ENCODE measurements around the gene AGBL3. TPM values are rescaled to one million over a fixed set of nuclear protein-coding genes. Genes with fewer than 3 reads are reported as not detected.
A peak's percentile ranks its signal among the peaks of the same experiment; 100 is the strongest.

AGBL3 gene
- total RNA-seq, 4 donors from 2014 or later, result 0.61 to 1.9 (median 1.0) TPM

DNA sequence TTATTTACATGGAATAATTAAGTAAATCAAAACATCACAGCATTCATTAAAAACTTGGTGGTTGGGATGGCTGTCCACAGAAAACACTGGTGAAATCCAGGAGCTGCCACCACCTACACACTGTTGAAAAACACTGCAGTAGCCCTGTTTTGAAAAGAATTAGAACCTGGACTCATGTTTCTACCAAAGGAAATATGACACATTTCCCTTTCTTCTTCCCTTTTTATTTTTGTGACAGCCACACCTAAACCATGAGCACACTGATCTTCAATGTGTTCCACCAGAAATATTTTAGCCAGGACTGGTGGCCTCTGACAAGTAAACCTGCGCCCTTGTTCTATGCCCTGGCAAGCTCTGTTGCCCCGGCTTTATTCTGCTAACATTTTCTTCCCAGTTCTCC is 164.8 kb downstream of the AGBL3 start:
- H3K4me1 ChIP-seq, result peaks cover 43 to 62% of the 10 kb centered on the region in 2 donors
- intact Hi-C loops (cut with DNase I; ENCODE audit: low total_unique reads), result no loop called here
- H3K27ac ChIP-seq, result peak overlapping the region; percentile 96 to 99 (median 98)
- H3K36me3 ChIP-seq, result peaks cover 0 to 16% of the 10 kb centered on the region in 2 donors
- ATAC-seq (no peak), DNase-seq (no peak)
- in situ Hi-C loops (cut with MboI; ENCODE audit: low sequenced_read_pairs in 4 of 4), result no loop called here
- H3K4me3 ChIP-seq, result peak overlapping the region; percentile 74 to 79 (median 78)
- TF ChIP-seq, protein P1, sequence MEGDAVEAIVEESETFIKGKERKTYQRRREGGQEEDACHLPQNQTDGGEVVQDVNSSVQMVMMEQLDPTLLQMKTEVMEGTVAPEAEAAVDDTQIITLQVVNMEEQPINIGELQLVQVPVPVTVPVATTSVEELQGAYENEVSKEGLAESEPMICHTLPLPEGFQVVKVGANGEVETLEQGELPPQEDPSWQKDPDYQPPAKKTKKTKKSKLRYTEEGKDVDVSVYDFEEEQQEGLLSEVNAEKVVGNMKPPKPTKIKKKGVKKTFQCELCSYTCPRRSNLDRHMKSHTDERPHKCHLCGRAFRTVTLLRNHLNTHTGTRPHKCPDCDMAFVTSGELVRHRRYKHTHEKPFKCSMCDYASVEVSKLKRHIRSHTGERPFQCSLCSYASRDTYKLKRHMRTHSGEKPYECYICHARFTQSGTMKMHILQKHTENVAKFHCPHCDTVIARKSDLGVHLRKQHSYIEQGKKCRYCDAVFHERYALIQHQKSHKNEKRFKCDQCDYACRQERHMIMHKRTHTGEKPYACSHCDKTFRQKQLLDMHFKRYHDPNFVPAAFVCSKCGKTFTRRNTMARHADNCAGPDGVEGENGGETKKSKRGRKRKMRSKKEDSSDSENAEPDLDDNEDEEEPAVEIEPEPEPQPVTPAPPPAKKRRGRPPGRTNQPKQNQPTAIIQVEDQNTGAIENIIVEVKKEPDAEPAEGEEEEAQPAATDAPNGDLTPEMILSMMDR (IDR thresholded peaks at IDR 0.05 in 4 of 5, conservative IDR thresholded peaks at IDR 0.05 in 1 of 5), result no peak
- TF ChIP-seq POLR2A (IDR thresholded peaks at IDR 0.05), result no peak
- H3K9me3 ChIP-seq, result no peaks in the 10 kb centered on the region
- no peaks in the 10 kb centered on the region for H3K27me3 ChIP-seq

DNA sequence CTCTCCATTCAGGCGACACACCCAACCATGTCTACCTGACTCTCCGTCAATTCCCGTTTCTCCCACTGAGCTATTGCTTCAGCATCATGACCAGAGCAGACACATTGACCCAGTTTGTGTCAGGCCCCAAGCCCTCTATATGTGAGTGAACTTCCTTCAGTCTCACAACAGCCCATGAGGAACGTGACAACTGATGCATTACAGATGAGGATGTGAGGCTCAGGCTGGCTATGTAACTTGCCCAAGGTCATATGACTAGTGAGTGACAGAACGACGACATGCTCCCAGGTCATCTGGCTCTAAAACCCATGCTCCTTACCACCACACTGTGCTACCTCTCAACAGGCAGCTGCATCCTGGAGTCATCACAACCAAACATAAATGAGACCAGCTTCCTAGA is 165.2 kb downstream of the AGBL3 start:
- in situ Hi-C loops (cut with MboI; ENCODE audit: low sequenced_read_pairs in 4 of 4) (no loop called here), intact Hi-C loops (cut with DNase I; ENCODE audit: low total_unique reads) (no loop called here)
- ATAC-seq, result peak in 1 of 2 donors; percentile 4
- Histone ChIP-seq H3K4me3 (peak overlapping the region; percentile 74 to 79 (median 78)), H3K36me3 (peaks cover 0 to 16% of the 10 kb centered on the region in 2 donors), H3K27ac (peak overlapping the region; percentile 96 to 99 (median 98)), H3K27me3 (no peaks in the 10 kb centered on the region), H3K9me3 (no peaks in the 10 kb centered on the region), H3K4me1 (peaks cover 41 to 62% of the 10 kb centered on the region in 2 donors)
- TF ChIP-seq POLR2A (IDR thresholded peaks at IDR 0.05), result peak in 1 of 2 donors; percentile 66
- TF ChIP-seq, protein P1 (IDR thresholded peaks at IDR 0.05 in 4 of 5, conservative IDR thresholded peaks at IDR 0.05 in 1 of 5), result no peak
- DNase-seq, result no peak

DNA sequence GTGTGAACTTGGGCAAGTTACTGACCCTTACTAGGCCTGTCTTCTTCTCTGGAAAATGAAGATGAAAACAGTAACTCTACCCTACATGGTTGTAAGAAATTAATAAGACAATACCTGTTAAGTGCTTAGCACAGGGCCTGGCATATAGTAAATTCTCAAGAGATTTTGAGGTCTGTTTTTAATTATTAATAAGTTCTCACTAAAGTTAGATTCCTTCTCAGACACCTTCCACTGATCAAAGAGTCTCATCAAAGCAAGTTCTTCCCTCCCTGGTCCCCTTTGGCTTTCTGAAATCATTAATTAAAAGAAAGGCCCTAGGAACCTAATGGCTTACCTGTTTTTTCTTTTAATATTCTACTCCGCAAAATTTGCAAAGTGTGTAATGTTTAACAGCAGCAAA is 166.1 kb downstream of the AGBL3 start:
- ATAC-seq (no peak), DNase-seq (no peak)
- in situ Hi-C loops (cut with MboI; ENCODE audit: low sequenced_read_pairs in 4 of 4), result no loop called here
- TF ChIP-seq POLR2A (IDR thresholded peaks at IDR 0.05), result no peak
- TF ChIP-seq, protein P1 (IDR thresholded peaks at IDR 0.05 in 4 of 5, conservative IDR thresholded peaks at IDR 0.05 in 1 of 5), result no peak
- peaks cover 0 to 16% of the 10 kb centered on the region in 2 donors for H3K36me3 ChIP-seq
- peaks cover 43 to 64% of the 10 kb centered on the region in 2 donors for H3K4me1 ChIP-seq
- H3K4me3 ChIP-seq, result no peak overlapping the region
- H3K27me3 ChIP-seq, result no peaks in the 10 kb centered on the region
- intact Hi-C loops (cut with DNase I; ENCODE audit: low total_unique reads), result no loop called here
- H3K9me3 ChIP-seq, result no peaks in the 10 kb centered on the region
- peak overlapping the region; percentile 96 to 99 (median 98) for H3K27ac ChIP-seq

DNA sequence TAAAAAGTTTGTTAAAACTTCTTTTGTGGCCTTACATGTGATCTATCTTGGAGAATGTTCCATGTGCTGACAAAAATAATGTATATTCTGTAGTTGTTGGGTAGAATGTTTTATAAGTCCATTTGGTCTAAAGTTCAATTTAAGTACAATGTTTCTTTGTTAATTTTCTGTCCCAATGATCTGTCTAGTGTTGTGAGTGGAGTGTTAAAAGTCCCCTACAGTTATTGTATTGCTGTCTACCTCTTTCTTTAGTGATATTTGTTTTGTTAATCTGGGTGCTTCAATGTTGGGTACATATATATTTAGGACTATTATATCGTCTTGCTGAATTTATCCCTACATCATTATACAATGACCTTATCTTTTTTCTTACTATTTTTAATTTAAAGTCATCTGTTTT is 168.4 kb downstream of the AGBL3 start:
- DNase-seq (no peak), ATAC-seq (no peak)
- H3K27me3 ChIP-seq, result no peaks in the 10 kb centered on the region
- no peaks in the 10 kb centered on the region for H3K9me3 ChIP-seq
- no peak for TF ChIP-seq POLR2A (IDR thresholded peaks at IDR 0.05)
- TF ChIP-seq, protein P1 (IDR thresholded peaks at IDR 0.05 in 4 of 5, conservative IDR thresholded peaks at IDR 0.05 in 1 of 5), result no peak
- intact Hi-C loops (cut with DNase I; ENCODE audit: low total_unique reads) (loop anchor here (5.0 kb wide), 1 partner anchor 697 kb away; the partner anchor contains the start of gene AKR1B1), in situ Hi-C loops (cut with MboI; ENCODE audit: low sequenced_read_pairs in 4 of 4) (no loop called here)
- H3K4me3 ChIP-seq, result peak overlapping the region in 3 of 4 donors; percentile 4 to 14 (median 11)
- H3K4me1 ChIP-seq, result peaks cover 66 to 87% of the 10 kb centered on the region in 2 donors
- peaks cover 0 to 16% of the 10 kb centered on the region in 2 donors for H3K36me3 ChIP-seq
- peak overlapping the region; percentile 93 to 97 (median 96) for H3K27ac ChIP-seq

DNA sequence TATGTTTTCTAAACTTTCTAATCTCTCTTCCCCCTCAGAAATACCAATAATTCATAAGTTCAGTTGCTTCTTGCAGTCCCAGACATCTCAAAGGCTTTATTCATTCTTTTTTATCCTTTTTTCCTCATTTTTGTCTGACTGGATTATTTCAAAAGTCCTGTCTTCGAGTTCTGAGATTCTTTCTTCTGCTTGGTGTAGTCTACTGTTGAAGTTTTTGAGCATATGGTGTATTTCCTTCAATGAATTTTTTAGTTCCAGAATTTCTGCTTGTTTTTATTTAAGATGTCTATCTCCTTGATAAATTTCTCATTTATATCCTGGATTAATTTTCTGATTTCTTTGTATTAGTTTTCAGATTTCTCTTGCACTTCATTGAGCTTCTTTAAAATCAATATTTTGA is 170.0 kb downstream of the AGBL3 start:
- DNase-seq, result no peak
- H3K9me3 ChIP-seq, result no peaks in the 10 kb centered on the region
- intact Hi-C loops (cut with DNase I; ENCODE audit: low total_unique reads) (loop anchor here (5.0 kb wide), 1 partner anchor 699 kb away; the partner anchor contains the start of gene AKR1B1), in situ Hi-C loops (cut with MboI; ENCODE audit: low sequenced_read_pairs in 4 of 4) (no loop called here)
- H3K27me3 ChIP-seq, result no peaks in the 10 kb centered on the region
- TF ChIP-seq POLR2A (IDR thresholded peaks at IDR 0.05), result no peak
- TF ChIP-seq, protein P1 (IDR thresholded peaks at IDR 0.05 in 4 of 5, conservative IDR thresholded peaks at IDR 0.05 in 1 of 5), result no peak
- H3K27ac ChIP-seq, result peak overlapping the region; percentile 93 to 97 (median 96)
- no peak for ATAC-seq
- H3K36me3 ChIP-seq, result peaks cover 0 to 15% of the 10 kb centered on the region in 2 donors
- no peak overlapping the region for H3K4me3 ChIP-seq
- H3K4me1 ChIP-seq, result peaks cover 75 to 90% of the 10 kb centered on the region in 2 donors
